OCI-M2 (cell line): ENCODE measurements around the gene LAMTOR5.

ENCODE experiments used
- DNase-seq: peaks from one replicate; lab custom pipeline; 2025; ENCODE audit not compliant: unreplicated experiment; lab: John Stamatoyannopoulos, UW

Gene LAMTOR5

DNA sequence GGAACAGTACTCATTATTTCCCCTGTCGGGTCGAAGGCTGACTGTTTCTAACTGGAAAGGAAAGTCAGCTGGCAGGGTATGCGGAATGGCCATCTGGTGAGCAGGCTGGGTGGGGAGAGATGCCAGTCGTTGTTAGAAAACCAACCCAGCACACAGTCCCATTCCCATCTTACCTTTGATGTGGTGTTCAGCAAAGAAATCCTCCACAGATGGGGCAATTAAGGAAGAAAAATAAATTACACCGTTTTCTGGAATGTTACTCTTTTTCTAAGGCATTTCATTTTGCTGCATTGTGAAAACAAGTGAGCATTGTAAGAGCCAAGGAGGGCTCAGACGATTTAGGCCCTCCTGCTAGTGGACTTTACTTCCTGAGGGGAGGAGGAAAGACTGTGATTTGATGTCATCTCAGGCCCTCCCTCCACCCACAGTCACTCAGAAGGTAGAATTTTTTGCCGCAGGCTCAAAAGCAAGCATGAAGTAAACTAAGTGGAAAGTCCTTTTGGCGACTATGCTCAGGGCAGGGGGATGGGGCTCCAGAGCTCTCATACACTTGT, 16.7 kb downstream of the LAMTOR5 start, which contains the start of gene SLC16A4:
Gene SLC16A4 (minus strand): TSS at position 335 of the 554 bp plus-strand sequence. CDS start 1,703 bp downstream, outside the sequence.
- DNase-seq: no peak

DNA sequence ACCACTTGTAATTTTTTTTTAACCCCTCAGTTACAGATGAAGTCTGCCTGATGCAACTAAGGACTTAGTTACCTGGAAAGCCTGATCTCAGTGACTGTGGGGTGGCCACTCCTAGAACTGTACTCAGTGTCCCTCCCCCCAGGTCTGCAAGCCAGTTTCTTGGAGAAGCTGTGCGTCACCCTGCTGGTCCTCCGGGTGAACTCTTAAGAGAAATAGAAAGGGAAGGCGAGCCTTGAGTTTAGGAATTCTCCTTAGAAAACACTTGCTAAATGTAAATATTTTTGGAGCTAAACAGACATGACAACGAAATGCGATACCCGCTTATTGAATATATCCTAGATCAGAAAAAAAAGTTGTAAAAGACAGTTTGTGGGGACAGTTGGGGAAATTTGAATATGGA, 17.4 kb downstream of the LAMTOR5 start:
- no peak for DNase-seq

- no peak for DNase-seq
Observed at GRCh38 chr1:110387048-110387754, 20.3 kb downstream of the LAMTOR5 start.

DNA sequence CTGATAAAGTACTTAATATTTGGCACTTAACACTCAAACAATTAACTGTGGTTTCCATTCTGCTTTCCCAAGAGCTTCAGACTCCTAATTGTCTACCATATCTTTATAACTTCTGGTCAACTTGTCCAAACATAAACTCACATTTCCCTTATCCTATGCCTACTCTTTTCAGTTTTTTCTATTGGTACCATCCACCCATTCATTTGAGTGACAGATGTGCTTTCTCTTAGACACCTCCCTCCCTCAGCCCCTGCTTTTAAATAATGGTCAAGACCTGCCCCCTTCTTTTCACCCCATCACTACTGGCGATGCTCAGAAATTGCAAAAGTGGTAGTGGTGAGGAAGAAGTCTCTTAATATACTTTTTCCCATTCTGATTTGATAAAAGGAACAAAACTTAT, 22.1 kb downstream of the LAMTOR5 start:
- DNase-seq: no peak

- DNase-seq: no peak
Observed at GRCh38 chr1:110384581-110385321, 22.7 kb downstream of the LAMTOR5 start.

DNA sequence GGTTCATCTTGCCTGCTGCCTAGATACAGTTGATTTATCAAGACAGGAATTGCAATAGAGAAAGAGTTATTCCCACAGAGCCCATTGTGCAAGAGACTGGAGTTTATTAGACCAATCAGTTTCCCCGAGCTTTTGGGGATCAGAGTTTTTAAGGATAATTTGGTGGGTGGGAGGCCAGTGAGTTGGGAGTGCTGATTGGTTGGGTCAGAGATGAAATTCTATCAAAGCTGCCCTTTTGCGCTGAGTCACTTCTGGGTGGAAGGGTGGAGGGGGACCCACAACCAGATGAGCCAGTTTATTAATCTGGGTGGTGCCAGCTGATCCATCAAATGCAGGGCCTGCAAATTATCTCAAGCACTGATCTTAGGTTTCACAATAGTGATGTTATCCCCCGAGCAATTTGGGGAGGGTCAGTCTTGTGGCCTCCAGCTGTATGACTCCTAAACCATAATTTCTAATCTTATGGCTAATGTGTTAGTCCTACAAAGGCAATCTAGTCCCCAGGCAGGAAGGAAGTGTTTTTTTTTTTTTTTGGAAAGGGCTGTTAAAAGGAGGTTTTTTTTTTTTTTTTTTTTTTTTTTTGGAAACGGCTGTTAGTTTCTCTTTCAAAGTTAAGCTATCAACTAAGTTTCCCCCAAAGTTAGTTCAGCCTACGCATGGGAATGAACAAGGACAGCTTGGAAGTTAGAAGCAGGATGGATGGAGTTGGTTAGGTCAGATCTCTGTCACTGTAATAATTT, 24.1 kb downstream of the LAMTOR5 start:
- no peak for DNase-seq

DNA sequence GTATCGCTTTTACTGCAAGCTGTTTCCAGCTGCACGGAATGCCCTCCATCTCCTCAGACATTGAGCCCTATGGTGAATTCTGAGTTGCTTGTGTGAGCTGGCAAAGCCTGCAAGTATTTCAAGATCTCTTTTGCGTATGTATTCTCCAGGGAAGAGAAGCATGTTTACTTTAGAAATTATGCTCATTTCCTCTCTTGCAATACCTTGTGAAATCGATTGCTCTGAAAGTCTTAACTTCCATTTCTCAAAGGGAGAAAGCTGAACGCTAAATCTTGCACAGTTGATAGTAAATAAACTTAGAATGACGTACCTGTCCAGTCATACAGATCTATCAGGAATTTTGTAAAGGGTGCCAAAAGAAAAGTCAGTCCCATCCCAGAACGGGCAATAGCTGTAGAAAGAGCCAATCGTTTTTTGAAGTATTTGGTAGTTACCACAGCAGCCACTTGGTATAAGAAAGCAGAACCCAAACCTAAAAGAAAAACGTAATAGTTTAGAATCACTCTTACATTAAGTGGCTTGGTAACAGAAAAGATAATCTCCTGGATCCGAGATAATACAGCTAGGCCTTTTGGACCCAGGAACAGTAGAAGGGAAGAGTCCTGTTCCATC, 26.7 kb downstream of the LAMTOR5 start:
- no peak for DNase-seq

DNA sequence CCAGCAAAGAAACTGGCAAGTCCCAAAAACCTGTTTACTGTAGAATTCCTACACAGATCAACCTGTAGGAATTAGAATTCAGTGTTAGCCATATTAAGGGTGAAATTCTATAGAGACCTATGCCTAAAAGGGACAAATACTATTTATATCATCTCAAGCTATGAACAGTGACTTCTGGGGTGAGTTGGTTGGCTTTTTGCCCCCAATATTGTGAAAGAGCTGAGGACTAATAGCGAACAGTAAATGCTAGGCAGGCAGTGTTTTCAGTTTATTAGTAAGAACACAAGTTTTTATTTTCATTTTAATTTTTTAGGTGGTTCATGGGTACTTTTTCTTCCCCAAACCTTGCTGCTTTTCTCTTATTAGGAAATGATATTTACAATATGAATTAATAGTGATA, 32.0 kb downstream of the LAMTOR5 start:
- no peak for DNase-seq

DNA sequence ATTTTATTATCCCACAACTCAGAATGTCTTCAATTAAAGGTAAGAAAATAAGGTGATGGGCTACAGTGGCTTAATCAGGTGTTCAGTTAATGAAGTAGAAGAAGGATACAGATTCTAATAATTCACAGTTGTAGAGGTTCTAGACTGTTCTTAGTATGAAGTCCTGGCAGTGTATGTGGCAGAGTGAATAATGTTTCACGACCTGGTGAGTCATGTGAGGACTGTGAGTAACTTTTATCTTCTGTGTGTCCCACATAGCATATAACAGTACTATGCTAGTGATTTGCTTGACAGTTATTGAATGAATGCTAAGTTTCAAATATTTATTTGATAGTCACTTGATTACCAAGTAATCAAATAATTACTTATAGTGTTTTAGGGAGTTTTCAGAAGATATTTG, 36.7 kb downstream of the LAMTOR5 start:
- no peak for DNase-seq

DNA sequence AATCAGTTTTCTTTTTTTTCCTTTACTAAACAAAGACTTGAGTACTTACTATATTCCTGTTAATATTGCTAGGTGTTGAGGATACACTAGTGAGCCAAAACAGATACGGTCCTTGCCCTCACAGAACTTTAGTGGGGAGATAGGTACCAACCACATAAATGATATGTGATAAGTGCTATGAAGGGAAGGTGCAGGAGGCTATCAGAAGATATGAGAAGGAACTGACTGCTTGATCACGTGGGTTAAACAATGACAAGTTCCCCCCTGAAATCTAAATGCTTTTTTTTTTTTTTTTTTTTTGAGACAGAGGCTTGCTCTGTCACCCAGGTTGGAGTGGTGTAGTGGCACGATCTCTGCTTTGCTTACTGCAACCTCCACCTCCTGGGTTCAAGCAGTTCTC, 43.3 kb downstream of the LAMTOR5 start:
- no peak for DNase-seq

GRCh38 chr1:110361856-110362255, 45.6 kb downstream of the LAMTOR5 start:
- DNase-seq: no peak

- DNase-seq: no peak
Observed at GRCh38 chr1:110360431-110360830, 47.1 kb downstream of the LAMTOR5 start.

GRCh38 chr1:110356379-110356778, 51.1 kb downstream of the LAMTOR5 start:
- no peak for DNase-seq

DNA sequence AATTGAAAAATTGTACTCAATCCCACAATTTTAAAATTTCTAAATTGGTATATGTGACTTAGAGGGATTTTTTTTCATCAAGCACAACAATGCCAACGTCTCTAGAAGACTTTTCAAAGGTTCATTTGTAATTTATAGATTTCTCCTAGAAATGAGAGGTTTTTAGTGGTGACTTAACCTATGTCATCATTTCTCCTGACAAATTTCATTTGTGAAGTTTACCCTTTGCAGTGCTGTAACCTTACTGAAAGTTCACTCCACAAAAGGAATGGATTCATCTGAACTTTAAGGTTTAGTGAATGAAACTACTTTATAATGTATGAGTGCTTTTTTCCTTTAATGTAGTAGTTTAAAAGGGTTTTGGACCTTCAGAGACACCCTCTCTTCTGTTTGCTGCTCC, 52.2 kb downstream of the LAMTOR5 start:
- no peak for DNase-seq
